ENCODE measurements around the gene AGBL2.

Gene AGBL2

GRCh38 chr11:47726878-47727514 lies 11.8 kb upstream of the AGBL2 start:
- TF ChIP-seq, protein P1, sequence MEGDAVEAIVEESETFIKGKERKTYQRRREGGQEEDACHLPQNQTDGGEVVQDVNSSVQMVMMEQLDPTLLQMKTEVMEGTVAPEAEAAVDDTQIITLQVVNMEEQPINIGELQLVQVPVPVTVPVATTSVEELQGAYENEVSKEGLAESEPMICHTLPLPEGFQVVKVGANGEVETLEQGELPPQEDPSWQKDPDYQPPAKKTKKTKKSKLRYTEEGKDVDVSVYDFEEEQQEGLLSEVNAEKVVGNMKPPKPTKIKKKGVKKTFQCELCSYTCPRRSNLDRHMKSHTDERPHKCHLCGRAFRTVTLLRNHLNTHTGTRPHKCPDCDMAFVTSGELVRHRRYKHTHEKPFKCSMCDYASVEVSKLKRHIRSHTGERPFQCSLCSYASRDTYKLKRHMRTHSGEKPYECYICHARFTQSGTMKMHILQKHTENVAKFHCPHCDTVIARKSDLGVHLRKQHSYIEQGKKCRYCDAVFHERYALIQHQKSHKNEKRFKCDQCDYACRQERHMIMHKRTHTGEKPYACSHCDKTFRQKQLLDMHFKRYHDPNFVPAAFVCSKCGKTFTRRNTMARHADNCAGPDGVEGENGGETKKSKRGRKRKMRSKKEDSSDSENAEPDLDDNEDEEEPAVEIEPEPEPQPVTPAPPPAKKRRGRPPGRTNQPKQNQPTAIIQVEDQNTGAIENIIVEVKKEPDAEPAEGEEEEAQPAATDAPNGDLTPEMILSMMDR (IDR thresholded peaks at IDR 0.05; ENCODE audit: borderline replicate concordance, insufficient read depth, low read depth, low read length), result no peak
- H3K4me3 ChIP-seq (ENCODE audit: low read depth, low read length), result no peak overlapping the region

GRCh38 chr11:47726118-47726442 lies 10.9 kb upstream of the AGBL2 start:
- TF ChIP-seq, protein P1 (IDR thresholded peaks at IDR 0.05; ENCODE audit: borderline replicate concordance, insufficient read depth, low read depth, low read length), result no peak
- no peak overlapping the region for H3K4me3 ChIP-seq (ENCODE audit: low read depth, low read length)

DNA sequence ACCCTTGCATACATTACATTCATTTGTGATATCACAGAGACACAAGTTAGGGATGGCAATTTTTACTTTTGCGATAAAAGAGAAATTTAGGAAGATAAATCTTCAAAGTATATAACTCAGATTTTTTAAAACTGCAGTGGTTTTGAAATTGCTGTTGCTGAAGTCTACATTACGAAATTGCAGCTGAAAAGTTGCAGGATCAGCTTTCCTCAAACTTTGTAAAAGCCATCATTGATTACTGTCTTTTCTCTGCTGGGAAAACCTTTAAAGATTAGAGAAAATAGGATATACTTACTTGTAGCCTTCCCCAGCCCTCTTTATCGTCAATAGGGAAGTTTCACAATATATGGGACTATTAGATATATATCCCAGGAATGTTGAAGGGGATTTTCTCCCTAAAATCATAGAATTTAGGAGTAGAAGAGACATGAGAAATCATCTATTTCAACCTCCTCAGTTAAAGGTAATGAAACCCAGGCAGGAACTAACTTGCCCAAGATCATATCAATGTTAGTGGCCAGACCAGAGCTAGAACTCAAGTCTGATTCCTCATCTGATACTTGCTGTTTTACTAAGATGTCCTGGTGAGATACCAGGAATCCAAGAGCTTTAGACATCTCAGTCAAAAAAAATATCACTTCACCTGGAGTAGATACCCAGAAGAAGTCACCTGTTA lies 10.4 kb upstream of the AGBL2 start:
- no peak overlapping the region for H3K4me3 ChIP-seq (ENCODE audit: low read depth, low read length)
- TF ChIP-seq, protein P1 (IDR thresholded peaks at IDR 0.05; ENCODE audit: borderline replicate concordance, insufficient read depth, low read depth, low read length), result no peak

- TF ChIP-seq, protein P1 (IDR thresholded peaks at IDR 0.05; ENCODE audit: borderline replicate concordance, insufficient read depth, low read depth, low read length), result no peak
- H3K4me3 ChIP-seq (ENCODE audit: low read depth, low read length), result no peak overlapping the region
Measured at GRCh38 chr11:47724041-47724729, 9.0 kb upstream of the AGBL2 start.

- TF ChIP-seq, protein P1 (IDR thresholded peaks at IDR 0.05; ENCODE audit: borderline replicate concordance, insufficient read depth, low read depth, low read length), result no peak
- H3K4me3 ChIP-seq (ENCODE audit: low read depth, low read length), result no peak overlapping the region
Measured at GRCh38 chr11:47723041-47723440, 7.9 kb upstream of the AGBL2 start.

- H3K4me3 ChIP-seq (ENCODE audit: low read depth, low read length), result no peak overlapping the region
- TF ChIP-seq, protein P1 (IDR thresholded peaks at IDR 0.05; ENCODE audit: borderline replicate concordance, insufficient read depth, low read depth, low read length), result no peak
Measured at GRCh38 chr11:47720651-47721050, 5.5 kb upstream of the AGBL2 start.
